Thyroid gland (tissue), 4 donors: ENCODE results near the gene FBRS. TPM values are rescaled to one million over a fixed set of nuclear protein-coding genes. Genes with fewer than 3 reads are reported as not detected.

Experiments used
- DNase-seq, 2 donors: peaks; one replicate each; pipeline ENCODE4 v3.0.0-alpha.2; 2019
- H3K27ac ChIP-seq, 3 donors: fragments of 200-600 bp; sonication (generic); 1 replicate in 2 of 3; 2 replicates in 1 of 3; pipeline ENCODE4 v1.5.1; 2016 to 2019; ENCODE audit warnings: mild to moderate bottlenecking in 1 of 3, moderate library complexity in 1 of 3
- H3K27me3 ChIP-seq: fragments of 200-600 bp; sonication (generic); one replicate; pipeline ENCODE4 v1.5.1; 2019
- H3K36me3 ChIP-seq, 2 donors: fragments of 200-600 bp; sonication (generic); one replicate each; pipeline ENCODE4 v1.5.1; 2016 to 2019
- H3K4me1 ChIP-seq, 2 donors: fragments of 200-600 bp; sonication (generic); one replicate each; pipeline ENCODE4 v1.5.1; 2017 to 2019
- H3K4me3 ChIP-seq, 3 donors: fragments of 200-600 bp; sonication (generic); replicated peaks in 1 of 3; 1 replicate in 2 of 3; 2 replicates in 1 of 3; pipeline ENCODE4 v1.5.1; 2016; ENCODE audit warnings: mild to moderate bottlenecking in 1 of 3
- H3K9me3 ChIP-seq: fragments of 200-600 bp; sonication (generic); one replicate; pipeline ENCODE4 v1.5.1; 2017
- POLR2A ChIP-seq, 2 donors: fragments of 450-650 bp; IDR thresholded peaks; one replicate each; pipeline ENCODE4 v1.6.1; 2017; ENCODE audit warnings: antibody characterized with exemption in 2 of 2, mild to moderate bottlenecking in 2 of 2, moderate library complexity in 1 of 2
- WGBS, 2 donors: methylation state at CpG; one replicate each; pipeline ENCODE4 v1.1.5; 2017; 5-methylcytosine and 5-hydroxymethylcytosine counted together
- intact Hi-C: fragments of 100-400 bp; cut with DNase I; formaldehyde crosslinking; loops from one replicate; pipeline ENCODE4 v1.15.1; 2023
- total RNA-seq, 4 donors: library from RNA; depleted of rRNA; stranded (reverse); fragments of >200 nt; gene quantifications; one replicate each; pipeline ENCODE4 v1.2.3, GENCODE V29; 2016
- TF ChIP-seq, protein P1 (sequence below), 6 experiments: fragments of 200-600 bp in 3 of 6; fragments of 450-650 bp in 3 of 6; sonication (generic) in 3 of 6; IDR thresholded peaks; one replicate each; pipeline ENCODE4 v1.5.1; 2016 to 2019; ENCODE audit warnings: antibody characterized with exemption in 6 of 6, mild to moderate bottlenecking in 2 of 6, inconsistent platforms in 1 of 6, moderate library complexity in 1 of 6

FBRS gene
- total RNA-seq, 4 donors from 2014 or later = 35.6 to 56.8 (median 42.1) TPM

DNA sequence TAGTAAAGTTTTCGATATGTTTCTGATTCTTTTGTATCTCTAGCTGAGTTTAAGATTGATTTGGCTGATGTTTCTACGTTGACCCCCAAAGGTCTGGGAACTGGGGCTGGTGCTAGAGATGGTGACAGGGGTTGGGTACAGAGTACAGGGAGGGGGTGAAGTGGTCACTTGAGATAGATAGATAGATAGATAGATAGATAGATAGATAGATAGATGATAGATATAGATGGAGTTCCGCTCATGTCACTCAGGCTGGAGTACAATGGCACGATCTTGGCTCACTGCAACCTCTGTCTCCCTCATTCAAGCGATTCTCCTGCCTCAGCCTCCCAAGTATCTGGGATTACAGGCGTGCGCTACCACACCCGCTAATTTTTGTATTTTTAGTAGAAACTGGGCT, 1.8 kb upstream of the FBRS start:
- Histone ChIP-seq H3K9me3 (no peaks in the 10 kb centered on the region), H3K4me1 (peaks cover 34 to 35% of the 10 kb centered on the region in 2 donors), H3K27ac (no peak overlapping the region), H3K4me3 (no peak overlapping the region), H3K36me3 (peaks cover 36 to 40% of the 10 kb centered on the region in 2 donors), H3K27me3 (no peaks in the 10 kb centered on the region)
- intact Hi-C loops = no loop called here
- TF ChIP-seq POLR2A (IDR thresholded peaks at IDR 0.05) = no peak
- TF ChIP-seq, protein P1, sequence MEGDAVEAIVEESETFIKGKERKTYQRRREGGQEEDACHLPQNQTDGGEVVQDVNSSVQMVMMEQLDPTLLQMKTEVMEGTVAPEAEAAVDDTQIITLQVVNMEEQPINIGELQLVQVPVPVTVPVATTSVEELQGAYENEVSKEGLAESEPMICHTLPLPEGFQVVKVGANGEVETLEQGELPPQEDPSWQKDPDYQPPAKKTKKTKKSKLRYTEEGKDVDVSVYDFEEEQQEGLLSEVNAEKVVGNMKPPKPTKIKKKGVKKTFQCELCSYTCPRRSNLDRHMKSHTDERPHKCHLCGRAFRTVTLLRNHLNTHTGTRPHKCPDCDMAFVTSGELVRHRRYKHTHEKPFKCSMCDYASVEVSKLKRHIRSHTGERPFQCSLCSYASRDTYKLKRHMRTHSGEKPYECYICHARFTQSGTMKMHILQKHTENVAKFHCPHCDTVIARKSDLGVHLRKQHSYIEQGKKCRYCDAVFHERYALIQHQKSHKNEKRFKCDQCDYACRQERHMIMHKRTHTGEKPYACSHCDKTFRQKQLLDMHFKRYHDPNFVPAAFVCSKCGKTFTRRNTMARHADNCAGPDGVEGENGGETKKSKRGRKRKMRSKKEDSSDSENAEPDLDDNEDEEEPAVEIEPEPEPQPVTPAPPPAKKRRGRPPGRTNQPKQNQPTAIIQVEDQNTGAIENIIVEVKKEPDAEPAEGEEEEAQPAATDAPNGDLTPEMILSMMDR (IDR thresholded peaks at IDR 0.05) = no peak
- no peak for DNase-seq
- WGBS, 2 donors = 96 to 97% methylated on average over 8 of the region's 8 CpGs

DNA sequence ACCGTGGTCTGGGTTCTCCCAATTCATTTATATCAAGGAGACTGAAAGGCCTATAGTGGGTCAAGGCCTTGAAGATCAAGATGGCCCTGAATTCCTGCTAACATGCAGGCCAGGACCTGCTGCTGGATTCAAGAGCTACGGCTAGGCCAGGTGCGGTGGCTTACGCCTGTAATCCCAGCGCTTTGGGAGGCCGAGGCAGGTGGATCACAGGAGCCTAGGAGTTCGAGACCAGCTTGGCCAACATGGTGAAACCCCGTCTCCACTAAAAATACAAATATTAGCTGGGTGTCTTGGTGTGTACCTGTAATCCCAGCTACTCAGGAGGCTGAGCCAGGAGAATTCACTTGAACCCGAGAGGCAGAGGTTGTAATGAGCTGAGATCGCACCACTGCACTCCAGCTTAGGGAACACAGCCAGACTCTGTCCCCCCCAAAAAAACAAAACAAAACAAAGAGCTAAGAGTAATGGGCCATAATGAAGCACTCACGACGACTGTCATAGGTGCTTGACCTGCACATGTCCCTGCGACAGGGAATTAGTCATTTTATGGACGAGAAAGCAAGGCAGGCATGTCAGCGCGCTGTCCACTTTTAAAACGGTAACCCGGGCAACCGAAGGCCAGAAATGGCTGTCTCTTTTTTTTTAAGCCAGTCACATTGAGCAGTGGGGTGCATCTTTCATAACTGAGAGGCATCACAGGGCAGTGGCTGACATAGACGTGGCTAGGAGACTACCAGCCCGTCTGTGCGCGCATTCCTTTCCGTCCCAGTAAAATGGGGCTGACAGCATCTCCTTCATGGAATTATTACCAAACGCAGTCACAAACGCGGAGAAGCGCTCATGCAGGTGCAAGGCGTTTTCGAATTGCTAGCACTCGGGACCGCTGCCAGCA, 1.0 kb upstream of the FBRS start:
- Histone ChIP-seq H3K27ac (peak overlapping the region; percentile 40 to 82 (median 64)), H3K4me1 (peaks cover 29 to 33% of the 10 kb centered on the region in 2 donors), H3K27me3 (no peaks in the 10 kb centered on the region), H3K4me3 (peak overlapping the region in 1 of 3 donors; percentile 43), H3K36me3 (peaks cover 45 to 48% of the 10 kb centered on the region in 2 donors), H3K9me3 (no peaks in the 10 kb centered on the region)
- TF ChIP-seq, protein P1 (IDR thresholded peaks at IDR 0.05) = no peak
- TF ChIP-seq POLR2A (IDR thresholded peaks at IDR 0.05) = peak in 1 of 2 donors; percentile 20
- DNase-seq = peak; percentile 64 to 66
- intact Hi-C loops = no loop called here
- 26 to 27% methylated on average over 31 to 32 of the region's 32 CpGs for WGBS, 2 donors

- intact Hi-C loops = no loop called here
- 0% methylated on average over 20 to 23 of the region's 64 CpGs for WGBS, 2 donors
- peak; percentile 84 to 86 for DNase-seq
- no peaks in the 10 kb centered on the region for H3K9me3 ChIP-seq
- H3K4me3 ChIP-seq = peak overlapping the region; percentile 76 to 96 (median 95)
- no peaks in the 10 kb centered on the region for H3K27me3 ChIP-seq
- H3K36me3 ChIP-seq = peaks cover 42 to 53% of the 10 kb centered on the region in 2 donors
- peak overlapping the region; percentile 78 to 97 (median 95) for H3K27ac ChIP-seq
- TF ChIP-seq POLR2A (IDR thresholded peaks at IDR 0.05) = peak in 1 of 2 donors; percentile 20
- TF ChIP-seq, protein P1 (IDR thresholded peaks at IDR 0.05) = peak in 2 of 6 experiments; percentile 23
- H3K4me1 ChIP-seq = peaks cover 26 to 35% of the 10 kb centered on the region in 2 donors
Measured at GRCh38 chr16:30658731-30659506, 688 bp downstream of the FBRS start.

- intact Hi-C loops = loop anchor here (5.0 kb wide), 2 partner anchors 38 to 243 kb away; partner anchors contain the start of gene SRCAP
- peaks cover 43 to 52% of the 10 kb centered on the region in 2 donors for H3K36me3 ChIP-seq
- H3K27ac ChIP-seq = peak overlapping the region; percentile 78 to 97 (median 95)
- 1 to 2% methylated on average over 16 to 24 of the region's 84 CpGs for whole genome bisulfite sequencing, 2 donors
- H3K9me3 ChIP-seq = no peaks in the 10 kb centered on the region
- no peaks in the 10 kb centered on the region for H3K27me3 ChIP-seq
- peak overlapping the region; percentile 76 to 96 (median 95) for H3K4me3 ChIP-seq
- DNase-seq = peak; percentile 16 to 23
- no peak for TF ChIP-seq POLR2A (IDR thresholded peaks at IDR 0.05)
- TF ChIP-seq, protein P1 (IDR thresholded peaks at IDR 0.05) = no peak
- peaks cover 26 to 35% of the 10 kb centered on the region in 2 donors for H3K4me1 ChIP-seq
Measured at GRCh38 chr16:30659507-30660423, 1.5 kb downstream of the FBRS start.
